Stimulated activated memory B cell treated with anti-CD40 and anti-IgM and Interleukin-4, amounts not matched to agents 10 μg/mL and 1 μg/mL and 100 μg/mL, for 72 hours (primary cell): ENCODE measurements around the gene PCDHGB5.
"Not testable (repeated sequence)": the region's sequence is repeated elsewhere in the genome, so short reads cannot be mapped to it uniquely, and the experiment has no call there.

Experiments used
- ATAC-seq: fragments of 150-1000 bp; cut with Tn5 transposase; 2 replicates; pipeline ENCODE4 v1.10.0; 2021
- H3K27ac Mint-ChIP-seq: one replicate; pipeline ENCODE4 v1.8.0; 2022; ENCODE audit warnings: mild to moderate bottlenecking, mixed read lengths
- H3K27me3 Mint-ChIP-seq: one replicate; pipeline ENCODE4 v1.8.0; 2022; ENCODE audit warnings: mixed read lengths
- H3K36me3 Mint-ChIP-seq: one replicate; pipeline ENCODE4 v1.8.0; 2022; ENCODE audit warnings: mixed read lengths
- H3K4me1 Mint-ChIP-seq: one replicate; pipeline ENCODE4 v1.8.0; 2022; ENCODE audit warnings: mixed read lengths
- H3K4me3 Mint-ChIP-seq: one replicate; pipeline ENCODE4 v1.8.0; 2022; ENCODE audit warnings: mild to moderate bottlenecking, moderate library complexity, mixed read lengths
- H3K9me3 Mint-ChIP-seq: one replicate; pipeline ENCODE4 v1.8.0; 2022; ENCODE audit warnings: mixed read lengths

Gene PCDHGB5

DNA sequence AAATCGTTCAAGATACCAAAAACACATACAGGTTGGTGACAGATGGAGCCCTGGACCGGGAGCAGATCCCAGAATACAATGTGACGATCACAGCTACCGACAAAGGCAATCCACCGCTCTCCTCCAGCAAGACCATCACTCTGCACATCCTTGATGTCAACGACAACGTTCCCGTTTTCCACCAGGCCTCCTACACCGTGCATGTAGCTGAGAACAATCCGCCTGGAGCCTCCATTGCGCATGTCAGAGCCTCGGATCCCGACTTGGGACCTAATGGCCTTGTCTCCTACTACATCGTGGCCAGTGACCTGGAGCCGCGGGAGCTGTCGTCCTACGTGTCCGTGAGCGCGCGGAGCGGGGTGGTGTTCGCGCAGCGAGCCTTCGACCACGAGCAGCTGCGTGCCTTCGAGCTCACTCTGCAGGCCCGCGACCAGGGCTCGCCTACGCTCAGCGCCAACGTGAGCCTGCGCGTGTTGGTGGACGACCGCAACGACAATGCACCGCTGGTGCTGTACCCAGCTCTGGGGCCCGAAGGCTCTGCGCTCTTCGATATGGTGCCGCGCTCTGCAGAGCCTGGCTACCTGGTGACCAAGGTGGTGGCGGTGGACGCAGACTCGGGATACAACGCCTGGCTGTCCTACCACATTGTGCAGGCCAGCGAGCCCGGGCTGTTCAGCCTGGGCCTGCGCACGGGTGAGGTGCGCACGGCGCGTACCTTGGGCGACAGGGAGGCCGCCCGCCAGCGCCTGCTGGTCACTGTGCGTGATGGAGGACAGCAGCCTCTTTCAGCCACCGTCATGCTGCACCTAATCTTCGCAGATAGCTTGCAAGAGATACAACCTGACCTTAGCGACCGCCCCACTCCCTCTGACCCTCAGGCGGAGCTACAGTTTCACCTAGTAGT is 25.9 kb upstream of the PCDHGB5 start:
- Mint-ChIP-seq H3K27me3 (peaks cover 19% of the 10 kb centered on the region), H3K27ac (no peak overlapping the region), H3K36me3 (peaks cover 16% of the 10 kb centered on the region), H3K9me3 (peaks cover 3% of the 10 kb centered on the region), H3K4me1 (peaks cover 6% of the 10 kb centered on the region), H3K4me3 (no peak overlapping the region)
- ATAC-seq = no peak

GRCh38 chr5:141373673-141374317 is 24.0 kb upstream of the PCDHGB5 start, which contains the start of gene PCDHGA6:
Gene PCDHGA6 (plus strand): TSS chr5:141373891. CDS start chr5:141374084, 193 bp downstream.
- peaks cover 6% of the 10 kb centered on the region for H3K4me1 Mint-ChIP-seq
- H3K27me3 Mint-ChIP-seq = peaks cover 19% of the 10 kb centered on the region
- peaks cover 16% of the 10 kb centered on the region for H3K36me3 Mint-ChIP-seq
- H3K9me3 Mint-ChIP-seq = peaks cover 3% of the 10 kb centered on the region
- no peak for ATAC-seq
- H3K4me3 Mint-ChIP-seq = no peak within 1 kb of the TSS
- no peak within 1 kb of the TSS for H3K27ac Mint-ChIP-seq

DNA sequence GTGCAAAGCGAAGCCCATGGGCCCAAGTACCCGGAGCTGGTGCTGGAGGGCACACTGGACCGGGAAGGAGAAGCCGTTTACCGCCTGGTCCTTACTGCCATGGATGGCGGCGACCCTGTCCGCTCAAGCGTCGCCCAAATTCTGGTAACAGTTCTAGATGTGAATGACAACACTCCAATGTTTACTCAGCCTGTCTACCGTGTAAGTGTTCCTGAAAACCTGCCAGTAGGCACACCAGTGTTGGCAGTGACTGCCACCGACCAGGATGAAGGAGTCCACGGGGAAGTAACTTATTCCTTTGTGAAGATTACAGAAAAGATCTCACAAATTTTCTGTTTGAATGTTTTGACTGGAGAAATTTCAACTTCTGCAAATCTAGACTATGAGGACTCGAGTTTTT is 23.1 kb upstream of the PCDHGB5 start:
- Mint-ChIP-seq H3K27ac (no peak overlapping the region), H3K36me3 (peaks cover 16% of the 10 kb centered on the region), H3K4me1 (peaks cover 6% of the 10 kb centered on the region), H3K9me3 (peaks cover 3% of the 10 kb centered on the region), H3K4me3 (no peak overlapping the region), H3K27me3 (peaks cover 19% of the 10 kb centered on the region)
- no peak for ATAC-seq

DNA sequence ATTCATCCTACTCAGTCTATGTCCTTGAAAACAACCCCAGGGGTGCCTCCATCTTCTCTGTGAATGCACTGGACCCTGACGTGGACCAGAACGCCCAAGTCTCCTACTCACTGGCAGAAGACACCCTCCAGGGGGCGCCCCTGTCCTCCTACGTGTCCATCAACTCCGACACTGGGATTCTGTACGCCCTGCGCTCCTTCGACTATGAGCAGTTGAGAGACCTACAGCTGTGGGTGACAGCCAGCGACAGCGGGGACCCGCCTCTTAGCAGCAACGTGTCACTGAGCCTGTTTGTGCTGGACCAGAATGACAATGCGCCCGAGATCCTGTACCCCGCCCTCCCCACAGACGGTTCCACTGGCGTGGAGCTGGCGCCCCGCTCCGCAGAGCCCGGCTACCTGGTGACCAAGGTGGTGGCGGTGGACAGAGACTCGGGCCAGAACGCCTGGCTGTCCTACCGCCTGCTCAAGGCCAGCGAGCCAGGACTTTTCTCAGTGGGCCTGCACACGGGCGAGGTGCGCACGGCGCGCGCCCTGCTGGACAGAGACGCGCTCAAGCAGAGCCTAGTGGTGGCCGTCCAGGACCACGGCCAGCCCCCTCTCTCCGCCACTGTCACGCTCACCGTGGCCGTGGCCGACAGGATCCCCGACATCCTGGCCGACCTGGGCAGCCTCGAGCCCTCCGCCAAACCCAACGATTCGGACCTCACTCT is 22.1 kb upstream of the PCDHGB5 start:
- ATAC-seq, H3K27ac Mint-ChIP-seq, H3K9me3 Mint-ChIP-seq, H3K4me3 Mint-ChIP-seq, H3K4me1 Mint-ChIP-seq, H3K27me3 Mint-ChIP-seq: not testable (repeated sequence)
- peaks cover 11% of the 10 kb centered on the region for H3K36me3 Mint-ChIP-seq

GRCh38 chr5:141382469-141383294 is 15.1 kb upstream of the PCDHGB5 start, which contains the start of gene PCDHGA7:
Gene PCDHGA7 (plus strand): TSS chr5:141382742. CDS start chr5:141382900, 158 bp downstream.
- Mint-ChIP-seq H3K36me3 (peaks cover 5% of the 10 kb centered on the region), H3K4me3 (peak within 1 kb of the TSS; percentile 76), H3K9me3 (no peaks in the 10 kb centered on the region), H3K4me1 (peaks cover 4% of the 10 kb centered on the region), H3K27ac (peak within 1 kb of the TSS; percentile 70), H3K27me3 (peaks cover 44% of the 10 kb centered on the region)
- ATAC-seq = no peak

DNA sequence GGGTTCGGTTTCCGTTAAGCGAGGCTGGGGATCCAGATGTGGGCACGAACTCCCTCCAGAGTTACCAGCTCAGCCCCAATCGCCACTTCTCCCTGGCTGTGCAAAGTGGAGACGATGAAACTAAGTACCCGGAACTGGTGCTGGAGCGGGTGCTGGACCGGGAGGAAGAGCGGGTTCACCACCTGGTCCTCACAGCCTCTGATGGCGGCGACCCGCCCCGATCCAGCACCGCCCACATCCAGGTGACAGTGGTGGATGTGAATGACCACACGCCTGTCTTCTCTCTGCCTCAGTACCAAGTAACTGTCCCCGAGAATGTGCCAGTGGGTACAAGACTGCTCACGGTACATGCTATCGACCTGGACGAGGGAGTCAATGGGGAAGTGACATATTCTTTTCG is 14.4 kb upstream of the PCDHGB5 start:
- peak overlapping the region; percentile 70 for H3K27ac Mint-ChIP-seq
- peaks cover under 1% of the 10 kb centered on the region for H3K9me3 Mint-ChIP-seq
- H3K27me3 Mint-ChIP-seq = peaks cover 47% of the 10 kb centered on the region
- ATAC-seq = no peak
- H3K36me3 Mint-ChIP-seq = peaks cover 5% of the 10 kb centered on the region
- peaks cover 4% of the 10 kb centered on the region for H3K4me1 Mint-ChIP-seq
- no peak overlapping the region for H3K4me3 Mint-ChIP-seq

GRCh38 chr5:141384471-141385267 is 13.1 kb upstream of the PCDHGB5 start:
- Mint-ChIP-seq H3K27ac (no peak overlapping the region), H3K9me3 (peaks cover 6% of the 10 kb centered on the region), H3K27me3 (peaks cover 60% of the 10 kb centered on the region), H3K36me3 (peaks cover 5% of the 10 kb centered on the region), H3K4me3 (no peak overlapping the region), H3K4me1 (peaks cover 4% of the 10 kb centered on the region)
- ATAC-seq = no peak

GRCh38 chr5:141387557-141388311 is 10.0 kb upstream of the PCDHGB5 start, which contains the start of gene PCDHGB4:
Gene PCDHGB4 (plus strand): TSS chr5:141387698. CDS start chr5:141387885, 187 bp downstream.
- Mint-ChIP-seq H3K9me3 (peaks cover 15% of the 10 kb centered on the region), H3K4me3 (peak within 1 kb of the TSS; percentile 42), H3K36me3 (peaks cover 10% of the 10 kb centered on the region), H3K27me3 (peaks cover 77% of the 10 kb centered on the region)
- not testable (repeated sequence) for H3K27ac Mint-ChIP-seq, H3K4me1 Mint-ChIP-seq, ATAC-seq

DNA sequence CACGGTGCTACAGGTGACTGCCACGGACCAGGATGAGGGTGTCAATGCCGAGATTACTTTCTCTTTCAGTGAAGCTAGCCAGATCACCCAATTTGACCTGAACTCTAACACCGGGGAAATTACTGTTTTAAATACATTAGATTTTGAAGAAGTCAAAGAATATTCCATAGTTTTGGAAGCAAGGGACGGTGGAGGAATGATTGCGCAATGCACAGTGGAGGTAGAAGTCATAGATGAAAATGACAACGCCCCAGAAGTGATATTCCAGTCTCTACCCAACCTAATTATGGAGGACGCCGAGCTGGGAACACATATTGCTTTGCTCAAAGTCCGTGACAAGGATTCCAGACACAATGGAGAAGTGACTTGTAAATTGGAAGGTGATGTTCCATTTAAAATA is 9.1 kb upstream of the PCDHGB5 start:
- ATAC-seq = no peak
- no peaks in the 10 kb centered on the region for H3K4me1 Mint-ChIP-seq
- H3K4me3 Mint-ChIP-seq = no peak overlapping the region
- peaks cover 15% of the 10 kb centered on the region for H3K9me3 Mint-ChIP-seq
- H3K36me3 Mint-ChIP-seq = peaks cover 6% of the 10 kb centered on the region
- peaks cover 76% of the 10 kb centered on the region for H3K27me3 Mint-ChIP-seq
- H3K27ac Mint-ChIP-seq = no peak overlapping the region

GRCh38 chr5:141389153-141390042 is 8.3 kb upstream of the PCDHGB5 start:
- peaks cover 11% of the 10 kb centered on the region for H3K36me3 Mint-ChIP-seq
- H3K4me1 Mint-ChIP-seq = no peaks in the 10 kb centered on the region
- no peak overlapping the region for H3K4me3 Mint-ChIP-seq
- no peak overlapping the region for H3K27ac Mint-ChIP-seq
- no peak for ATAC-seq
- H3K27me3 Mint-ChIP-seq = peaks cover 82% of the 10 kb centered on the region
- peaks cover 19% of the 10 kb centered on the region for H3K9me3 Mint-ChIP-seq

DNA sequence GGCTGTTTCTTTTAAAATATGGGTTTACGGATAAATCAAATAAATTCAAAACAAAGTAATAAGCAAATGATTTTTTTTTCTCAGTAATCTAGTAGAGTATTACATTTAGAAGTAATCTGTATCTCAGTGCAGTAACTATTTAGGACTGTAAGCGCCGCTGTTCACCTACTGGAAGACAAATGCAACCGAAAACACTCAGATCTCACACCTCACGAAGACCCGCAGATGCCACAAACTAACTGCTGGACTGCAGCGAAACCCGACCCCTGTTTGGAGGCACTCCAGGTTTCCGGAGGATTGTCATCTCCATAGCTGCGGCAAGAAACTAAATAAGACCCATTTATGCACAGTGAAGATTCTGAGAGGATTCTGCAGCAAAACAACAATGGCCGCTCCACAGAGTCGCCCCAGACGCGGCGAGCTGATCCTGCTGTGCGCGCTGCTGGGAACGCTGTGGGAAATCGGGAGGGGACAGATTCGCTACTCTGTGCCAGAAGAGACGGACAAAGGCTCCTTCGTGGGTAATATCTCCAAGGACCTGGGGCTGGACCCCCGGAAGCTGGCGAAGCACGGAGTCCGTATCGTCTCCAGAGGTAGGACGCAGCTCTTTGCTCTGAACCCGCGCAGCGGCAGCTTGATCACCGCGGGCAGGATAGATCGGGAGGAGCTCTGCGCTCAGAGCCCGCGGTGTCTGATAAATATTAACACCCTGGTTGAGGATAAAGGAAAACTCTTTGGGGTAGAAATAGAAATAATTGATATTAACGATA is 5.1 kb upstream of the PCDHGB5 start, which contains the start of gene PCDHGA8:
TSS of gene PCDHGA8 (plus strand) at position 205 of the 770 bp plus-strand sequence. CDS start at position 386, 181 bp downstream.
- Mint-ChIP-seq H3K4me3 (no peak within 1 kb of the TSS), H3K4me1 (no peaks in the 10 kb centered on the region), H3K27me3 (peaks cover 83% of the 10 kb centered on the region), H3K9me3 (peaks cover 19% of the 10 kb centered on the region), H3K36me3 (peaks cover 11% of the 10 kb centered on the region), H3K27ac (no peak within 1 kb of the TSS)
- no peak for ATAC-seq

GRCh38 chr5:141393267-141393666 is 4.5 kb upstream of the PCDHGB5 start:
- no peaks in the 10 kb centered on the region for H3K4me1 Mint-ChIP-seq
- H3K4me3 Mint-ChIP-seq = no peak overlapping the region
- H3K27ac Mint-ChIP-seq = no peak overlapping the region
- H3K9me3 Mint-ChIP-seq = peaks cover 19% of the 10 kb centered on the region
- no peak for ATAC-seq
- peaks cover 11% of the 10 kb centered on the region for H3K36me3 Mint-ChIP-seq
- peaks cover 80% of the 10 kb centered on the region for H3K27me3 Mint-ChIP-seq
